ENCODE results near the gene TNNI2. TPM values are rescaled to one million over a fixed set of nuclear protein-coding genes. Genes with fewer than 3 reads are reported as not detected.

The TNNI2 gene
- total and polyA plus RNA-seq, 4 donors: 0.22 to 0.28 TPM; not detected in 2

DNA sequence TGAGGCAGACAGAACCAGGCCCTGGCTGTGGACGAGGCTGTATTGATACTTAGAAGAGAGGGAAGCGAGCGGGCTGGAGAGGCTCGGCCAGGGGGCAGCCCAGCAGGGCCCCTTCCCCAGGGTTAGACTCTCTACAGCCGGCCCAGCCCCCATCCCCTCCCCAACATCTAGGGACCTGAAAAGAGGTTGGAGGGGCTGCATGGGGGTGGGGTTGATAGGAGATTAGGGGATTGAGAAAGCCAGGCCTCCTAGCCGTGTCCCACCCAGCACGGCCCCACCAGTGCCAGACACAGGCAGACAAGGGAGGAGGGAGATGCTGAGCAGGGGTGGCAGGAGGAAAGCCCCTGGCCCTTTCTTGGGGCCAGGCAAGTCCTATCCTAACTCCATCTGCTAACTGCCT, 19.8 kb downstream of the TNNI2 start (continued):
- TF ChIP-seq, protein P1, sequence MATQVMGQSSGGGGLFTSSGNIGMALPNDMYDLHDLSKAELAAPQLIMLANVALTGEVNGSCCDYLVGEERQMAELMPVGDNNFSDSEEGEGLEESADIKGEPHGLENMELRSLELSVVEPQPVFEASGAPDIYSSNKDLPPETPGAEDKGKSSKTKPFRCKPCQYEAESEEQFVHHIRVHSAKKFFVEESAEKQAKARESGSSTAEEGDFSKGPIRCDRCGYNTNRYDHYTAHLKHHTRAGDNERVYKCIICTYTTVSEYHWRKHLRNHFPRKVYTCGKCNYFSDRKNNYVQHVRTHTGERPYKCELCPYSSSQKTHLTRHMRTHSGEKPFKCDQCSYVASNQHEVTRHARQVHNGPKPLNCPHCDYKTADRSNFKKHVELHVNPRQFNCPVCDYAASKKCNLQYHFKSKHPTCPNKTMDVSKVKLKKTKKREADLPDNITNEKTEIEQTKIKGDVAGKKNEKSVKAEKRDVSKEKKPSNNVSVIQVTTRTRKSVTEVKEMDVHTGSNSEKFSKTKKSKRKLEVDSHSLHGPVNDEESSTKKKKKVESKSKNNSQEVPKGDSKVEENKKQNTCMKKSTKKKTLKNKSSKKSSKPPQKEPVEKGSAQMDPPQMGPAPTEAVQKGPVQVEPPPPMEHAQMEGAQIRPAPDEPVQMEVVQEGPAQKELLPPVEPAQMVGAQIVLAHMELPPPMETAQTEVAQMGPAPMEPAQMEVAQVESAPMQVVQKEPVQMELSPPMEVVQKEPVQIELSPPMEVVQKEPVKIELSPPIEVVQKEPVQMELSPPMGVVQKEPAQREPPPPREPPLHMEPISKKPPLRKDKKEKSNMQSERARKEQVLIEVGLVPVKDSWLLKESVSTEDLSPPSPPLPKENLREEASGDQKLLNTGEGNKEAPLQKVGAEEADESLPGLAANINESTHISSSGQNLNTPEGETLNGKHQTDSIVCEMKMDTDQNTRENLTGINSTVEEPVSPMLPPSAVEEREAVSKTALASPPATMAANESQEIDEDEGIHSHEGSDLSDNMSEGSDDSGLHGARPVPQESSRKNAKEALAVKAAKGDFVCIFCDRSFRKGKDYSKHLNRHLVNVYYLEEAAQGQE (IDR thresholded peaks at IDR 0.05): no peak
- TF ChIP-seq, protein P2, sequence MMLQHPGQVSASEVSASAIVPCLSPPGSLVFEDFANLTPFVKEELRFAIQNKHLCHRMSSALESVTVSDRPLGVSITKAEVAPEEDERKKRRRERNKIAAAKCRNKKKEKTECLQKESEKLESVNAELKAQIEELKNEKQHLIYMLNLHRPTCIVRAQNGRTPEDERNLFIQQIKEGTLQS (IDR thresholded peaks at IDR 0.05): no peak

DNA sequence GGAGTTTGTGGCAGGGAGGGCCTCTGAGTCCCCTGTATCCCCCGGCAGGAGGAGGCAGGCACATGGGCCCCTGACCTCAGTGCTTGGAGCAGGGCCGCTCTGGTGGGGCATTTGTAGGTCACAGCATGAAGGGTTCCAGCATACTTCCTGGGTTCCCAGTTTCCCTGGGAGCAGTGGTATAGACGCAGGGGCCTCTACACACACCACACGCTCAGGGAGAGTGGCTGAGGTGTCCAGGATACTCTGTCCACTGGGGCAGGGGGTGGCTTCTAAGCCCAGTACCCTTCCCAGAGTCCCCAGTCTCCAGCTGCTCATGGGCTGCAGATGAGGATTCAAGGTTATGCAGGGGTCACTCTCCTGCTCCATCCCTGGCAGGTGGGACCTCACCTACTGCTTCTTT, 20.2 kb downstream of the TNNI2 start:
- no peaks in the 10 kb centered on the region for H3K9me3 ChIP-seq (ENCODE audit: control insufficient read depth in 4 of 4, low read length in 3 of 4)
- TF ChIP-seq, protein P3, sequence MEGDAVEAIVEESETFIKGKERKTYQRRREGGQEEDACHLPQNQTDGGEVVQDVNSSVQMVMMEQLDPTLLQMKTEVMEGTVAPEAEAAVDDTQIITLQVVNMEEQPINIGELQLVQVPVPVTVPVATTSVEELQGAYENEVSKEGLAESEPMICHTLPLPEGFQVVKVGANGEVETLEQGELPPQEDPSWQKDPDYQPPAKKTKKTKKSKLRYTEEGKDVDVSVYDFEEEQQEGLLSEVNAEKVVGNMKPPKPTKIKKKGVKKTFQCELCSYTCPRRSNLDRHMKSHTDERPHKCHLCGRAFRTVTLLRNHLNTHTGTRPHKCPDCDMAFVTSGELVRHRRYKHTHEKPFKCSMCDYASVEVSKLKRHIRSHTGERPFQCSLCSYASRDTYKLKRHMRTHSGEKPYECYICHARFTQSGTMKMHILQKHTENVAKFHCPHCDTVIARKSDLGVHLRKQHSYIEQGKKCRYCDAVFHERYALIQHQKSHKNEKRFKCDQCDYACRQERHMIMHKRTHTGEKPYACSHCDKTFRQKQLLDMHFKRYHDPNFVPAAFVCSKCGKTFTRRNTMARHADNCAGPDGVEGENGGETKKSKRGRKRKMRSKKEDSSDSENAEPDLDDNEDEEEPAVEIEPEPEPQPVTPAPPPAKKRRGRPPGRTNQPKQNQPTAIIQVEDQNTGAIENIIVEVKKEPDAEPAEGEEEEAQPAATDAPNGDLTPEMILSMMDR (IDR thresholded peaks at IDR 0.05; ENCODE audit: low read depth, low read length, missing input control): no peak
- TF ChIP-seq TAF1 (conservative IDR thresholded peaks at IDR 0.05) (no peak), HNF4A (conservative IDR thresholded peaks at IDR 0.05) (no peak), EGR1 (IDR thresholded peaks at IDR 0.05; ENCODE audit: low read depth in 2 of 2) (no peak), RXRA (IDR thresholded peaks at IDR 0.05) (no peak), NR2F2 (IDR thresholded peaks at IDR 0.05) (no peak), FOXA1 (IDR thresholded peaks at IDR 0.05) (no peak), HNF4G (IDR thresholded peaks at IDR 0.05) (no peak), GABPA (IDR thresholded peaks at IDR 0.05 in 1 of 2, conservative IDR thresholded peaks at IDR 0.05 in 1 of 2) (no peak), RAD21 (IDR thresholded peaks at IDR 0.05) (no peak), SP1 (IDR thresholded peaks at IDR 0.05) (no peak)
- TF ChIP-seq, protein P2 (IDR thresholded peaks at IDR 0.05): no peak
- TF ChIP-seq, protein P1 (IDR thresholded peaks at IDR 0.05): no peak
- TF ChIP-seq, protein P4, sequence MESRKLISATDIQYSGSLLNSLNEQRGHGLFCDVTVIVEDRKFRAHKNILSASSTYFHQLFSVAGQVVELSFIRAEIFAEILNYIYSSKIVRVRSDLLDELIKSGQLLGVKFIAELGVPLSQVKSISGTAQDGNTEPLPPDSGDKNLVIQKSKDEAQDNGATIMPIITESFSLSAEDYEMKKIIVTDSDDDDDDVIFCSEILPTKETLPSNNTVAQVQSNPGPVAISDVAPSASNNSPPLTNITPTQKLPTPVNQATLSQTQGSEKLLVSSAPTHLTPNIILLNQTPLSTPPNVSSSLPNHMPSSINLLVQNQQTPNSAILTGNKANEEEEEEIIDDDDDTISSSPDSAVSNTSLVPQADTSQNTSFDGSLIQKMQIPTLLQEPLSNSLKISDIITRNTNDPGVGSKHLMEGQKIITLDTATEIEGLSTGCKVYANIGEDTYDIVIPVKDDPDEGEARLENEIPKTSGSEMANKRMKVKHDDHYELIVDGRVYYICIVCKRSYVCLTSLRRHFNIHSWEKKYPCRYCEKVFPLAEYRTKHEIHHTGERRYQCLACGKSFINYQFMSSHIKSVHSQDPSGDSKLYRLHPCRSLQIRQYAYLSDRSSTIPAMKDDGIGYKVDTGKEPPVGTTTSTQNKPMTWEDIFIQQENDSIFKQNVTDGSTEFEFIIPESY (IDR thresholded peaks at IDR 0.05): no peak
- TF ChIP-seq, protein P5, sequence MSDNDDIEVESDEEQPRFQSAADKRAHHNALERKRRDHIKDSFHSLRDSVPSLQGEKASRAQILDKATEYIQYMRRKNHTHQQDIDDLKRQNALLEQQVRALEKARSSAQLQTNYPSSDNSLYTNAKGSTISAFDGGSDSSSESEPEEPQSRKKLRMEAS (IDR thresholded peaks at IDR 0.05): no peak
- peaks cover 0 to 5% (median 5%) of the 10 kb centered on the region in 4 donors for H3K4me1 ChIP-seq (ENCODE audit: control insufficient read depth in 4 of 4, insufficient read depth in 4 of 4, low read length in 3 of 4)

More for the DNA sequence above, 20.2 kb downstream of the TNNI2 start:
- Histone ChIP-seq H3K9ac (ENCODE audit: low read depth in 1 of 2, low read length in 2 of 2) (no peak overlapping the region), H3K36me3 (ENCODE audit: control insufficient read depth in 4 of 4, insufficient read depth in 3 of 4, low read depth in 1 of 4, low read length in 3 of 4) (no peaks in the 10 kb centered on the region), H3K27me3 (ENCODE audit: control insufficient read depth in 4 of 4, insufficient read depth in 4 of 4, low read length in 3 of 4) (no peaks in the 10 kb centered on the region), H3K4me3 (ENCODE audit: low read depth in 1 of 3, low read length in 3 of 3) (no peak overlapping the region), H3K27ac (ENCODE audit: low read depth in 1 of 2, low read length in 2 of 2) (no peak overlapping the region)
- DNase-seq (ENCODE audit: low spot score): no peak
- 82% methylated on average over 4 of the region's 4 CpGs for WGBS
